G401.6 (cell line): Measurements from ENCODE around the gene C10orf53.

Experiments
- FAIRE-seq: peaks from 2 replicates; lab custom pipeline; 2012; peaks lifted over from hg19 to GRCh38; lab: Jason Lieb, UNC

The C10orf53 gene

DNA sequence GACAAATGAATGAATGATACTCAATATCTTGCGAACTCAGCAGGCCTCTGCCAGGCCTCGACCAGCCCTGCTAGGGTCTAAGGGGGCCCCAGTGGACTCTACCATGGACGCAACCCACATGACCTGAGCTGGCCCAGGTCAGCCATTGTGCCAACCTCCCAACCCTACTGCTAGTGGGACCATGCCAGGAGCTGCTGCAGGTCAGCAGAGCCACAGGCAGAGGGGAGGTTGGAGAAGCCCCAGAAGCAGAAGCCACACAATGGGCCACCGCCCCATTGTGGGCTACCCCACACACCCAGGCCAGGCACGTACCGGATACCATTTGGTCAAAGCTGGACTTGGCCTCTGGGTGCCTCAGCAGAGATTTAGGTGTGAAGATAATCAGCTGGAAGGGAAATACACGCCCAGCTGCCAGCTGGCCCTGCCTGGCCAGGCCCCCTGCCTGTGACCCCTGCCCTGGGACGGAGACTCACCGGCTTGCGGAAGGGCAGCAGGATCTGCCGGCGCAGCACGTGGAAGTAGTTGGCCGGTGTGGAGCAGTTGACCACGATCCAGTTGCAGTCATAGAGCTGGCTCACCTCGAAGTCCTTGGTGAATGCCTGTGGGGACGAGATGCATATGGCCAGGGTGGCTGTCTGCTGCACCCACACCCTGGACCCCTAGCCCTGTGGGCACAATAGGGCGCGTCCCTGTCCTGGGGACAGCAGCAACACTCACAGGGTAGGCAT, 58.2 kb downstream of the C10orf53 start:
- no peak for FAIRE-seq

DNA sequence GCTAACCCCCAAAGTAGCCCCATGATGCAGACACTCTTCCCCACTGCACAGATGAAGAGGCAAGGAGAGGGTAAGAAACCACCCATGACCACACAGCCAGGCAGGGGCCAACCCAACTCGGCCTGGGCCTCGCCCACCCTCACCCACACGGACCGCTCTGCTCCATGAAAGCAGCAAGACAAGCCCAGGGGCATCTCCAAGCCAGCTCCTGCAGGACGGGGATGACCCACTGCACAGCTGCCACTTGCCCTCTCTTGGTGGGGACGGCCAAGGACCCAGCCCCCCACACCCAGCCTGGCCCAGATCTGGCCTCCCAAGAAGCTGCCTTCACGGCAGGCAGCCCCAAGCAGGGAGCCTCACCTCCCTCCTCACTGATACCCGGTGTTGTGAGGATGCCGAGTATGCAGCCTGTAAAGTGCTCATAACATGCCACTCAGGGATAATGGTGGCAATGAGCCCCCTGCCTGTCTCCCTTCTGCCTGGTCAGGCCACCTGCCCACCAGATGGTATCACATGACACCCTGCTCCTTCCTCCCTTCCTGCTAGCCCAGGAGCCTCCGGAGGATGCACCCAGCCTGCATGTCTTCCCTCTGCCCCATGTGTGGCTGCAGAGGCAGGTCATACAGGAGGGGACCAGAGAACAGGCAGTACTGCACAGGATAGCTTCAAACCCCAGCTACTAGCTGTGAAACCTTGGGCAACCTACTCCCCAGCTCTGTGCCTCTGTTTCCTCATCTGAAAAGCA, 59.3 kb downstream of the C10orf53 start:
- FAIRE-seq, result no peak

DNA sequence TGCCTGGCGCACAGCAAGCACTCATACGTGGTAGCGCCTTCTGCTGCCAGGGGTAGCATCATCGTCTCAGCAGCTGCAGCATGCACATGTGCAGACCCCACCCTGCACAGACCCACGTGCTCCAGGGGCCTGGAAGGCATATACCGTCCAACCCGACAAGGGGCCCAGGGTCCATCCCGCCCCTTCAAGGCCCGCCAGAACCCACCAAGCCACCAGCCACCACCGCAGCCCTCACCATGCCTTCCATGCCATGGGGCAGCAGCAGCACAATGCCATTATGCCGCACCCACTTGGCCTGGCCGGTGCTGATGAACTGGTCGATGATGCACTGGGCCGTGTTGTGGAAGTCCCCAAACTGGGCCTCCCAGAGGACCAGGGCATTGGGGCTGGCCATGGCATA, 60.0 kb downstream of the C10orf53 start:
- FAIRE-seq, result no peak

DNA sequence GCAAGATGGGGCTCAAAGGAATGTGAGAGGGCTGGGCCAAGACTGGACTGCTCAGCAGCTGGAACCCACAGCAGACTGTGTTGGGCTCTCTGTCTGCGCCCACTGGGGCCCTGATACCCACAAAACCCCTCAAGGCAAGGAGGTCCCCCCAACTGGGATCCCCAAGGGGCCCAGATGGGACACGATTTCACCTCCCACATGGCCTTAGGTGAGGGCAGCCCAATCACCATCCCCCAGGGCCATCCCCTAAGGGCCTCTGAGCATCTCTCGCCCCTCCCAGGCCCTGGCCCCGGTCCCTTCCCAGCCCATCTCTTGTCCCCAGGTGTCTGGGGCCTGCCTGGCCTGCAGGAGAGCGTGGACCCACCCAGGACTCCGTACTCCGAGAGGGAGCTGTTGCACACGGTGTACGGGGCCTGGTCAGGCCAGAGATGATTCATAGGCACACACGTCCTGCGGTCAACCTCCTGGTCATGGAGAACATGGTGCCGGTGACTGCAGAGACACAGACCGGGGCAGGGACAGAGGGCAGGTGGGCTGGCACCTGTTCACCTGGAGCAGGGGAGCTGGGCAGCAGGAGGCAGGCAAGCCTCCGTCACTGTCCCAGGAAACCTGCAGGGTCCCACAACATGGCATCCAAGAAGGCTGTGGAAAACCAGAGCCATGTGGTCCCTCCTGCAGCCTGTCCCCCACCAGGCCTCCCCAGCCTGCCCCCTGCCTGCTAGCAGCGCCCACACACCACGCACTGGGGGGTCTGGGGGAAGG, 61.1 kb downstream of the C10orf53 start:
- FAIRE-seq, result no peak

DNA sequence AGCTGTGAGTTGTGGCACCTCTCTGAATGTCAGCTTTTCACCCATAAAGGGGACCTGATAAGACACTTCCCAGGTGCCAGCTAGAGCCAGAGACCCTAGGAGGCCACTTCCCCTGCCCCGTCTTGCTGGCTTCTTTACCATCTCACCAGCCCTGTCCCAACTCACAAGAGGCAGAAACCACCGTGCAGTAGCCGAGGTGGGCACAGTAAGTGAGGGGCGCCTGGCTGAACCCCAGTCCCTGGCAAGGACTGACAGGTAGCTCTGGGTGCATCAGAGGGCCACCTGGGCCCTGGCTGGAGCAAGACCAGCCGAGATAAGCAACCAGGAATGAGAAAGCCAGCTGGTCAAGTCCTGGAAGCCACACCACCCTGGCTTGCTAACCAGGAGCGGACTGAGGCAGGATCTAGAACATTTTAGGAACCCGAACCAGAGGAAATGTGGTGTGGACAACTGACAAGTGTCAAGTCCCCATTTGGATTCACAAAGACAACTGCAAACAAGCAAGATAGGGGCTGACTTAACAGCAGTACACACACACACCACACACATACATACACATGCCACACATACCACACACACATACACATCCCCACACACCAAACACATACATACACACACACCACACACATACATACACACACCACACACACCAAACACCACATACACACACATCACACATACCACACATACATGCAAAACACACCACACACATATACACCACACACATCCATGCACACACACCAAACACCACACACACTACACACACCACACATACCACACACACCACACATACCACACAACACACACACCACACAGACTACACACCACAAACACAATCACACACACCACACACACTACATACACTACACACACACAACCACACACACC, 61.9 kb downstream of the C10orf53 start:
- no peak for FAIRE-seq

DNA sequence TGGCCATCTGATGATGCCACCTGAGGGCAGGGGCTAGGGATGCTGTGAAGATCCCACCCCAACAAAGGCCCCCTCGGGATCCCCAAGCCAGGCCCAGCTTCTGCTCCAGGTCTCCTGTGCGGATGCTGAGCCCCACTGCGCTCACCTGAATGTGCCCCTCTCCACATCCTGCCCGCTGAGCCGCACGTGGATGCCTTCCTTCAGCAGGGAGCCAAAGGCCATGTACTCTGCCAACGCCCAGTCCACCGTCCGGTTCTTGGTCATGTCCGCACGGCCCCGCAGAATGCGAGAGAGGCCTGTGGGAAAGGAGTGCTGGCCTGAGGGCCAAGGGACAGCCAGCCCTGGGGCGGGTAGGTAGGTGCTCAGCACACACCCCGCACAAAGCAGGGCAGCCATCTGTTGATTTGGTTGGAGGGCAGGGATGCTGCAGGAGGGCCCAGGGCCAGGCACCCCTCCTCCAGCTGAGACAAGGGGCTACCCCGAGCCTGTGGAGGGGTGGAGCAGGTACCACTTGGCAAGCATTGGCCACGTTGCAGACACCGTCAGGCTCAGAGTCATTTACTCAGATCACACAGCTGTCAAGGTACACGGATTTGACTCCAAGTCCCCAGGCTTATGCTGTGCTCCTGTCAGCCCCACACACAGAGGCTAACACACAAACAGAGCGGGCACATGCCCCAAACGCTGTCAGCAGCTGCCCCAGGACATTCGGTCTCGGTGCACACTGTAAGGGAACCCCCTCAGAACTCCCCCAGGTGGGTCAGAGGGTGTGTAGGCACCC, 63.4 kb downstream of the C10orf53 start:
- FAIRE-seq, result no peak

DNA sequence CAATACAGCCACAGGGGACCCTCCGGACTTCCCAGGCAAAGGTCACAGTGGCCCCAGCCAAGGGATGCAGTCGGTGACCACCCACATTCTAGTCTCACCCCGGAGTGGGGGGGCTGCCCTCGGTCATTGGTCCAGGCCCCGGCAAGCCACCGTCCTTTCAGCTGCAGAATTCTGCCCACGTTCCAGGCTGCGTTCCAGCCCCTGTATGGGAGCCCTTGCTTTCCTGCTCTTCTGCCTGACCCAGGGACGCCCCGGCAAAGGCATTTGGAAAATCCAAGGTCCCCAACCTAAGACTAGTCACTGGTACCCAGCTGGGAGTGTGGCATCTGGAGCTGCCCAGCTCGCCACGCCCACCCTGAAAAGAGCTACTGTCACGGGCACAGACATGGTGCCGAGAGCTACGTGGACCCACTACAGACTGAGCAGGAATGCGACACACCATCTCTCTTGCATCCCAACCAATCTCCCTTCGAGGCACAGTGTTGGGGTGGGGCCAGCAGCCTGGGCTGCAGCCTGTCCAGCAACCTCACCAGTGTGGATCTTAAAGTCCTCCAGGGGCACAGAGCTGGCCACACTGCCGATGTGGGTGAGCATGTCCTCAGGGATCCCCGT, 64.1 kb downstream of the C10orf53 start:
- FAIRE-seq, result no peak

DNA sequence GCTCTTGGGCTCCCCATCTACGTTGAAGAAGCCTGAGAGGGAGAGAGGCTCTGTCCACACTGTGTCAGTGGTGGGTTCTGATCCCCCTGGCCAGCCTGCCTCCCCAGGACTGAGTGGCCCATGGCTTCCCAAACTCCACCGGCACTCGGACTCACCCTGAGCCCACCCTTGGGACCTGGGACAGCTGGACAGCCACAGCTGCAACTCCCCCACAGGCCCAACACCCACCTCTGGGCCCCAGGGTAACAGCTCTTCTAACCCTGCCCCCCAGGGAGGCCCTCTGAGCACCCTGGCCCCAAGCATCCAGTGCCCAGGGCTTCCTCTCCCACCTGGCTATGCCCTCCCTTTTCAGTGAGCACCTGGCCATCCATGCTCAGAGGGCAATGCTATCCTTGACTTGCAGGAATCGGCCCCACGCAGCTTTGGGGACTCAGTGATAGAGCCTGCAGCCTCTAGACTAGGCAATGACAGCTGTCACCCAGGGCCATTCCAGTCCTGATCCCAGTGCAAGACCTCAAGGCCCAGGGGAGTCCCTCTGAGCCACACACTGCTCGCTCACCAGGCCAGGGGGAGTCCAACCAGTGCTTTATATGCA, 64.7 kb downstream of the C10orf53 start:
- FAIRE-seq, result no peak

DNA sequence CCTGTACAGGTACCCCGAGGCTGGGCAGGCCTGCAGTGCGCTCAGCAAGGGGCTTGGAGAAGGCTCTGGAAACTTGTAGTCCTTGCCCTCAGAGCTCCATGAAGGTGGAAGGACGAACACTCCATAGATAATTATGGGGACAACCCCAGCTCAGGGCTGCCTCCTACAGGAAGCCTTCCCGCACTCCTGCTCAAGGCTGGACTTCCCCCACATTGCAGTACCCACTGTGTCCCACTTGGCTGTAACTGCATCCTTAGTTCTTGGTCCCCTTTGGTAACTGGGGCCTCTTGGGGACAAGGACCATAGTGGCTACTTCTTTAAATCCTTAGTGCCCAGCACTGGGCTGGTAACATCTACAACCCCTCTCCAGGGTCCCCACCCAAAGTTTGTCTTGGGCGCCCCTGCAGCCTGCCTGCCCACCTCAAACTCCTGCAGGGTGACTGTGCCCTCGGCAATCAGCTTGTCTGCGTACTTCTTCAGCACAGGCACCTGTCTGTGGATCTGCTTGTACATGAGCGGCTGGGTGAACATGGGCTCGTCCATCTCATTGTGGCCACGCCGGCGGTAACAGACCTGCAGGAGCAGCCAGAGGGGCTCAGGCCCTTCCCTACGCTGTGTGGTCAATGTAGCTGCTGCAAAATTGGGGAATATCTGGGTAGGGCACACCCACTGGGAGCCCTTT, 65.6 kb downstream of the C10orf53 start:
- no peak for FAIRE-seq

DNA sequence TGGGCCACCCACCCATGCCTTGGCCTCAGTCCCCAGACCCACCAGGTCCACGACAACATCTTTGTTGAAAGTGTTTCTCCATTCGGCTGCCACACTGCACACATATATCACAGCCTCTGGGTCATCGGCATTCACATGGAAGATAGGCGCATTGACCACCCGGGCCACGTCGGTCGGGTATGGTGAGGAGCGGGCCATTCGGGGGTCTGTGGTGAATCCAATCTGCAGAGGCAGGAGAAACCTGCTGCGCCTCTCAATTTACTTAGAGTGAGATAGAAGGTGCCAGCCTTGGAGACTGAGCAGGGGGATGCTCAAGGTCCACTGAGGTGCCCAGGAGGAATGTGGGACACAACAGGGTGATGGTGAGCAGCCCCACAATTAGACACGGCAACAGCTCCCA, 66.3 kb downstream of the C10orf53 start:
- FAIRE-seq, result no peak

DNA sequence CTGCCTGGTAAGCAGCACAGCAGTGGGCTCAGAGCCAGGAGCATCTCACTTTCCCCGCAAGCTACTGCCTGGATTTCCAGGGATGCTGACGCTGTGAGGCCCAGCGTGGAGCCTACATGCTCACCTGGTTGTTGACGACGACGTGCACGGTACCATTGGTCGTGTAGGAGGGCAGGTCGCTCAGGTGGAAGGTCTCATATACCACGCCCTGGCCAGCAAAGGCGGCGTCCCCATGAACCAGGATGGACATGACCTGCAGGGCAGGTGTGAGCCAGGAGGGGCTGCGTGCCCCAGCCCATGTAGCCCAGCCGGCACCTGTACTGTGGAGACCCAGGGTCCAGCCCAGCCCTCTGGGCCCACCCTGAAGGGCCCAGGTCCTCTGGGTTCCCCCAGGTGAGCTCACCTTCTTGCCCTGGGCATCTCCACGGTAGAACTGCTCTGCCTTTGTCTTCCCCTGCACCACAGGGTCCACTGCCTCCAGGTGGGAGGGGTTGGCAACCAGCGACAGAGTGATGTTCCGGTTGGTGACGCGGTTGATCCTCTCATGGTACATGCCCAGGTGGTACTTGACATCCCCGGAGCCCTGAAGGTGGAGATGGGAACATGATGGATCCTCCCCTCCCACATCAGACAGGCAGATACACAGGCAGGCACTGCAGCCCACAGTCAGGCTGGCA, 67.3 kb downstream of the C10orf53 start:
- FAIRE-seq, result no peak
